Heart left ventricle (tissue), 13 donors: ENCODE results near the gene RPL21.

Experiments
- POLR2A ChIP-seq, 2 donors: fragments of 450-650 bp; IDR thresholded peaks; one replicate each; pipeline ENCODE4 v1.6.1; 2017; ENCODE audit warnings: antibody characterized with exemption in 2 of 2, mild to moderate bottlenecking in 2 of 2, moderate library complexity in 2 of 2
- TF ChIP-seq, protein P1 (sequence below), 12 donors: fragments of 200-600 bp; sonication (generic) in 4 of 12; IDR thresholded peaks; one replicate each; pipeline versions ENCODE4 v1.5.0 to v1.8.0; 2018 to 2022; ENCODE audit warnings: antibody characterized with exemption in 12 of 12, mild to moderate bottlenecking in 5 of 12
- donor health status: ischemic (EF 13 %, LVEDD 7.1; RV severe dilation, severe dysfunction).
- donor health status: DM: no; HTN: yes; CAD: no.
- donor health status: DM: no; HTN: no; CAD: no.
- donor health status: ischemic (EF 25% LVEDD 6.9; RV normal size, moderate dysfunction).
- donor health status: ischemic (EF 25% LVEDD 5.7; RV mildly dilated, moderate dysfunction).
- donor health status: ischemic (EF 35%, LVEDD 5.7; RV mildly dilated, moderate dysfunction).
- donor health status: nonischemic (EF 11% LVEDD 7.7; RV severe dilation, severe dysfunction).
- donor health status: DM: yes; HTN: yes; CAD: no.
- donor health status: PGD.
- donor health status: ischemic (EF 29% LVEDD 5.4; RV normal size, mild dysfunction).
- donor health status: nonischemic (EF 23%, LVEDD 6.1; RV moderate dilation, normal function).

- TF ChIP-seq, protein P1, sequence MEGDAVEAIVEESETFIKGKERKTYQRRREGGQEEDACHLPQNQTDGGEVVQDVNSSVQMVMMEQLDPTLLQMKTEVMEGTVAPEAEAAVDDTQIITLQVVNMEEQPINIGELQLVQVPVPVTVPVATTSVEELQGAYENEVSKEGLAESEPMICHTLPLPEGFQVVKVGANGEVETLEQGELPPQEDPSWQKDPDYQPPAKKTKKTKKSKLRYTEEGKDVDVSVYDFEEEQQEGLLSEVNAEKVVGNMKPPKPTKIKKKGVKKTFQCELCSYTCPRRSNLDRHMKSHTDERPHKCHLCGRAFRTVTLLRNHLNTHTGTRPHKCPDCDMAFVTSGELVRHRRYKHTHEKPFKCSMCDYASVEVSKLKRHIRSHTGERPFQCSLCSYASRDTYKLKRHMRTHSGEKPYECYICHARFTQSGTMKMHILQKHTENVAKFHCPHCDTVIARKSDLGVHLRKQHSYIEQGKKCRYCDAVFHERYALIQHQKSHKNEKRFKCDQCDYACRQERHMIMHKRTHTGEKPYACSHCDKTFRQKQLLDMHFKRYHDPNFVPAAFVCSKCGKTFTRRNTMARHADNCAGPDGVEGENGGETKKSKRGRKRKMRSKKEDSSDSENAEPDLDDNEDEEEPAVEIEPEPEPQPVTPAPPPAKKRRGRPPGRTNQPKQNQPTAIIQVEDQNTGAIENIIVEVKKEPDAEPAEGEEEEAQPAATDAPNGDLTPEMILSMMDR (IDR thresholded peaks at IDR 0.05), result no peak
- no peak for TF ChIP-seq POLR2A (IDR thresholded peaks at IDR 0.05)
Measured at GRCh38 chr13:27288392-27288791, 37.0 kb downstream of the RPL21 start.
